ENCODE measurements around the gene LAMA5.

- no peak for TF ChIP-seq CTCF (IDR thresholded peaks at IDR 0.05; ENCODE audit: low read depth, low read length)
- TF ChIP-seq EZH2phosphoT487 (IDR thresholded peaks at IDR 0.05; ENCODE audit: low read depth) = no peak
These were observed at the start of gene LAMA5 for GRCh38 chr20:62367136-62367632.

Data from OCI-LY3 (cell line).